ENCODE measurements around the gene GRK5.

GRCh38 chr10:119425102-119425880 is 217.9 kb downstream of the GRK5 start:
- no peak for TF ChIP-seq CTCF (IDR thresholded peaks at IDR 0.05; ENCODE audit: low read depth, low read length)
- no peak for TF ChIP-seq POLR2A (IDR thresholded peaks at IDR 0.05; ENCODE audit: extremely low read depth, insufficient read length)
- no peak for TF ChIP-seq MAX (IDR thresholded peaks at IDR 0.05; ENCODE audit: low read depth, low read length)
- TF ChIP-seq MYC (IDR thresholded peaks at IDR 0.05; ENCODE audit: low read depth, low read length): no peak
